GM12878 (cell line): ENCODE measurements around the gene USP36. TPM values are rescaled to one million over a fixed set of nuclear protein-coding genes. Genes with fewer than 3 reads are reported as not detected.

ENCODE experiments used
- ATAC-seq: fragments of 200-7000 bp; cut with Tn5 transposase; 3 replicates; pipeline ENCODE4 v1.9.1; 2020; ENCODE audit warnings: mild to moderate bottlenecking, moderate library complexity
- BruUV-seq: library from RNA; stranded (reverse); fragments of 400-500 nt; replicated peaks from 2 replicates; lab custom pipeline; 2021; lab: Mats Ljungman, UMichigan
- CTCF ChIA-PET: fragments of 300-600 bp; sonication (Branson Sonifier 250); formaldehyde crosslinking; extraction: SDS; loops from one replicate; lab custom pipeline; 2021; ENCODE audit warnings: inconsistent platforms; lab: Yijun Ruan, JAX
- POLR2A ChIA-PET: fragments of 350-600 bp; formaldehyde crosslinking; extraction: SDS; loops from one replicate; lab custom pipeline; 2021; ENCODE audit warnings: inconsistent platforms; lab: Charles Lee
- RAD21 ChIA-PET: fragments of 300-600 bp; sonication (Branson Sonifier 250); formaldehyde crosslinking; loops from one replicate; lab custom pipeline; 2023; ENCODE audit warnings: antibody characterized with exemption; ENCODE audit not compliant: unreplicated experiment; lab: Charles Lee
- SMC1A ChIA-PET: fragments of 300-600 bp; sonication (Branson Sonifier 250); formaldehyde crosslinking; loops from one replicate; lab custom pipeline; 2023; ENCODE audit not compliant: unreplicated experiment, uncharacterized antibody; lab: Charles Lee
- DNase-seq: peaks from one replicate; pipeline ENCODE4 v3.0.0-alpha.2; 2011; ENCODE audit warnings: low read depth, low spot score
- FAIRE-seq: peaks from 3 replicates; lab custom pipeline; 2011; peaks lifted over from hg19 to GRCh38; lab: Jason Lieb, UNC
- H2AFZ ChIP-seq: 2 replicates; pipeline ENCODE4 v1.6.0; 2011; ENCODE audit warnings: low read depth, low read length, control low read depth; ENCODE audit not compliant: control insufficient read depth
- H3K27ac ChIP-seq: 2 replicates; pipeline ENCODE4 v1.5.1; 2011; ENCODE audit warnings: control low read depth; ENCODE audit not compliant: control insufficient read depth, insufficient read depth
- H3K27me3 ChIP-seq, 2 experiments: replicated peaks in 1 of 2; 2 replicates each; pipeline versions ENCODE4 v1.6.0 to v1.6.1; 2011; ENCODE audit warnings: low read length in 1 of 2; ENCODE audit not compliant: control insufficient read depth in 2 of 2, insufficient read depth in 2 of 2
- H3K36me3 ChIP-seq, 2 experiments: 2 replicates each; pipeline ENCODE4 v1.5.1; 2011; ENCODE audit warnings: low read length in 1 of 2; ENCODE audit not compliant: control insufficient read depth in 2 of 2, insufficient read depth in 2 of 2
- H3K4me1 ChIP-seq: 2 replicates; pipeline ENCODE4 v1.6.1; 2011; ENCODE audit warnings: mild to moderate bottlenecking, low read length, moderate library complexity, mixed read lengths; ENCODE audit not compliant: control insufficient read depth, insufficient read depth
- H3K4me2 ChIP-seq: 2 replicates; pipeline ENCODE4 v1.6.0; 2011; ENCODE audit warnings: control low read depth; ENCODE audit not compliant: control insufficient read depth, insufficient read depth
- H3K4me3 ChIP-seq: fragments of 200-600 bp; sonication (generic); 2 replicates; pipeline ENCODE4 v1.5.1; 2016
- H3K79me2 ChIP-seq: 2 replicates; pipeline ENCODE4 v1.6.0; 2011; ENCODE audit warnings: low read length; ENCODE audit not compliant: control insufficient read depth, insufficient read depth
- H3K9ac ChIP-seq: 2 replicates; pipeline ENCODE4 v1.8.0; 2011; ENCODE audit warnings: low read length, control low read depth, mixed read lengths; ENCODE audit not compliant: control insufficient read depth, insufficient read depth
- H3K9me3 ChIP-seq: replicated peaks from 3 replicates; pipeline ENCODE4 v1.5.1; 2011; ENCODE audit warnings: mild to moderate bottlenecking, low read length; ENCODE audit not compliant: control insufficient read depth, insufficient read depth
- H4K20me1 ChIP-seq: 2 replicates; pipeline ENCODE4 v1.6.0; 2011; ENCODE audit not compliant: control insufficient read depth, insufficient read depth
- EP300 ChIP-seq, 2 experiments: fragments of 150-350 bp in 1 of 2; IDR thresholded peaks; 2 replicates each; pipeline ENCODE4 v1.6.1; 2011 to 2012; ENCODE audit warnings: low read depth in 2 of 2, low read length in 2 of 2, borderline replicate concordance in 1 of 2, improper control_type of control experiment in 1 of 2, inconsistent platforms in 1 of 2; ENCODE audit not compliant: control insufficient read depth in 1 of 2
- FOS ChIP-seq: IDR thresholded peaks from 3 replicates; pipeline ENCODE4 v1.6.1; 2011; ENCODE audit warnings: borderline replicate concordance; ENCODE audit not compliant: insufficient read length; ENCODE audit errors: extremely low read depth
- IKZF2 ChIP-seq, 2 experiments: fragments of 450-650 bp; IDR thresholded peaks; 2 replicates each; pipeline ENCODE4 v1.6.1; 2017; ENCODE audit warnings: mild to moderate bottlenecking in 2 of 2, moderate library complexity in 2 of 2
- MEF2A ChIP-seq: IDR thresholded peaks from 2 replicates; pipeline ENCODE4 v1.6.1; 2011; ENCODE audit warnings: low read depth, mild to moderate bottlenecking, low read length, moderate library complexity; ENCODE audit not compliant: insufficient read depth
- NFYA ChIP-seq: IDR thresholded peaks from 2 replicates; pipeline ENCODE4 v1.6.1; 2011; ENCODE audit warnings: low read depth, mild to moderate bottlenecking, low read length, improper control_type of control experiment, borderline replicate concordance
- PAX8 ChIP-seq: fragments of 450-650 bp; IDR thresholded peaks from 2 replicates; pipeline ENCODE4 v1.6.1; 2017; ENCODE audit warnings: mild to moderate bottlenecking, moderate library complexity
- SMC3 ChIP-seq: IDR thresholded peaks from 2 replicates; pipeline ENCODE4 v1.6.1; 2011; ENCODE audit warnings: low read length, improper control_type of control experiment, borderline replicate concordance
- SREBF1 ChIP-seq: IDR thresholded peaks from 2 replicates; pipeline ENCODE4 v1.6.1; 2012; ENCODE audit warnings: mild to moderate bottlenecking, low read length
- SRF ChIP-seq, 2 experiments: IDR thresholded peaks; 2 replicates each; pipeline ENCODE4 v1.6.1; 2011; ENCODE audit warnings: low read depth in 2 of 2, low read length in 2 of 2, mild to moderate bottlenecking in 1 of 2, moderate library complexity in 1 of 2
- SUZ12 ChIP-seq: fragments of 200-600 bp; sonication (generic); IDR thresholded peaks from one replicate; pipeline ENCODE4 v1.6.1; 2018; ENCODE audit warnings: antibody characterized with exemption, mild to moderate bottlenecking; ENCODE audit not compliant: unreplicated experiment
- TCF7 ChIP-seq: IDR thresholded peaks from 2 replicates; pipeline ENCODE4 v1.6.1; 2014; ENCODE audit warnings: antibody characterized with exemption, borderline replicate concordance
- ZSCAN29 ChIP-seq: fragments of 450-650 bp; IDR thresholded peaks from 2 replicates; pipeline ENCODE4 v1.6.1; 2017; ENCODE audit warnings: mild to moderate bottlenecking, moderate library complexity
- WGBS: methylation state at CpG from one replicate; pipeline ENCODE4 v1.1.6; 2016; ENCODE audit warnings: low lambda C conversion rate; ENCODE audit not compliant: insufficient replicate concordance, insufficient coverage; ENCODE audit errors: missing lambda C conversion rate; 5-methylcytosine and 5-hydroxymethylcytosine counted together
- in situ Hi-C: fragments of 300-500 bp; cut with MboI; formaldehyde crosslinking; loops from 9 replicates; pipeline ENCODE4 v1.14.3; 2018; ENCODE audit warnings: mixed read lengths
- intact Hi-C: fragments of 100-400 bp; cut with micrococcal nuclease; formaldehyde crosslinking; loops from one replicate; pipeline ENCODE4 v1.14.2; 2022; ENCODE audit not compliant: unreplicated experiment
- polyA plus RNA-seq, 11 experiments: library from polyadenylated mRNA; depleted of rRNA in 4 of 11; unstranded in 6 of 11; stranded (reverse) in 5 of 11; fragments of >200 nt; fragmentation: Nextera tagmentation in 4 of 11; fragmentation: Illumina TruSeq in 1 of 11; extraction: Ambion mirVana in 4 of 11; extraction: Trizol in 1 of 11; gene quantifications; 1 replicate in 1 of 11; 2 replicates in 10 of 11; pipeline versions ENCODE4 v1.2.1 to v1.2.3, GENCODE V29; 2011 to 2016; ENCODE audit warnings: inconsistent platforms in 2 of 11, missing spikeins in 2 of 11, low read depth in 1 of 11
- total RNA-seq, 4 experiments: library from RNA; depleted of rRNA in 3 of 4; stranded (reverse); fragments of >200 nt in 3 of 4; fragmentation: Illumina TruSeq in 1 of 4; extraction: Trizol in 1 of 4; gene quantifications; 2 replicates each; pipeline versions ENCODE4 v1.2.1 to v1.2.3, GENCODE V29; 2013 to 2021
- TF ChIP-seq, protein P1 (sequence below): fragments of 450-650 bp; IDR thresholded peaks from 2 replicates; pipeline ENCODE4 v1.6.1; 2017; ENCODE audit warnings: low read depth, mild to moderate bottlenecking, moderate library complexity
- TF ChIP-seq, protein P2 (sequence below), 3 experiments: IDR thresholded peaks in 2 of 3; conservative IDR thresholded peaks in 1 of 3; 2 replicates each; pipeline ENCODE4 v1.5.1; 2011; ENCODE audit warnings: low read depth in 3 of 3, low read length in 3 of 3, mild to moderate bottlenecking in 3 of 3, control low read depth in 2 of 3, moderate library complexity in 2 of 3, inconsistent platforms in 1 of 3, mixed read lengths in 1 of 3; ENCODE audit not compliant: control insufficient read depth in 2 of 3, insufficient read depth in 1 of 3; ENCODE audit errors: extremely low read depth in 1 of 3
- TF ChIP-seq, protein P3 (sequence below): fragments of 450-650 bp; IDR thresholded peaks from 2 replicates; pipeline ENCODE4 v1.6.1; 2017; ENCODE audit warnings: antibody characterized with exemption, mild to moderate bottlenecking, moderate library complexity

USP36 gene
- total and polyA plus RNA-seq, 10 of the 15 experiments (the other 5 are each of a cell fraction or from before 2014, with no cell fraction given): 7.2 to 65.7 (median 33.6) TPM

DNA sequence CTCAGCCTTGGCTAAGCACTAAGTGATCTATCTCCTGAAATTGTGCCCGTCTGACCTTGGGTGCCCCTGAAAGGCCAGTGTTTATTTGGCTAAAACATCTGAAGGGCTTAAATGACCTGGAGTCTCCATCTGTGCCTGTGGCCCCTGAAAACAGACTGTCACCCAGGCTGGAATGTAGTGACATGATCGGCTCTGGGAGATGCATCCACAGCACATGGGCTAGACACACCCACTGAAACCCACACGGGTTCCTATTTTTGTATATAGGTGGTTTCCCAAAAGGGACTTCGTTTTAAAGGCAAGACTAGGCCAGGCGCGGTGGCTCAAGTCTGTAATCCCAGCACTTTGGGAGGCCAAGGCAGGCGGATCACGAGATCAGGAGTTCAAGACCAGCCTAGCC lies 48.9 kb upstream of the USP36 start:
- peak; percentile 92 for ATAC-seq
- Histone ChIP-seq H3K4me3 (no peak overlapping the region), H3K4me2 (peak overlapping the region; percentile 86), H3K27ac (peak overlapping the region; percentile 25; the same call in 1 of the 2 replicates), H3K79me2 (no peaks in the 10 kb centered on the region), H4K20me1 (no peaks in the 10 kb centered on the region), H3K9me3 (no peaks in the 10 kb centered on the region), H3K36me3 (no peaks in the 10 kb centered on the region), H3K4me1 (peaks cover 25% of the 10 kb centered on the region), H3K9ac (no peak overlapping the region), H3K27me3 (no peaks in the 10 kb centered on the region; a peak in 1 of 4 replicates), H2AFZ (peak overlapping the region; percentile 23; the same call in 1 of the 2 replicates)
- SMC1A ChIA-PET: interaction anchor here (0.7 kb wide), 1 partner anchor 24 kb away, joined by 3 read pairs; no protein-coding TSS in a partner anchor
- intact Hi-C loops (no loop called here), in situ Hi-C loops (no loop called here)
- RAD21 ChIA-PET: no interaction called here
- peak; percentile 31 for DNase-seq
- FAIRE-seq: no peak
- POLR2A ChIA-PET: no interaction called here
- 2% methylated on average over 8 of the region's 8 CpGs for WGBS
- no TSS peak for BruUV-seq
- CTCF ChIA-PET: interaction anchor here (0.7 to 1.4 kb wide), 3 partner anchors 15 to 82 kb away, joined by 3 to 4 read pairs (median 4); no protein-coding TSS in a partner anchor
- TF ChIP-seq TCF7 (no peak), SMC3 (no peak), EP300 (IDR thresholded peaks at IDR 0.05; ENCODE audit: borderline replicate concordance in 1 of 2, control insufficient read depth in 1 of 2, low read depth in 2 of 2, low read length in 2 of 2) (no peak), NFYA (no peak), SUZ12 (no peak), SRF (IDR thresholded peaks at IDR 0.05; ENCODE audit: low read depth in 2 of 2, low read length in 2 of 2) (no peak), MEF2A (peak; percentile 75; the same call in 1 of the 2 replicates), ZSCAN29 (no peak), SREBF1 (no peak), IKZF2 (IDR thresholded peaks at IDR 0.05) (peak in 1 of 2 experiments; percentile 23; a peak in 2 of 4 replicates), FOS (no peak), PAX8 (no peak)
- TF ChIP-seq, protein P1, sequence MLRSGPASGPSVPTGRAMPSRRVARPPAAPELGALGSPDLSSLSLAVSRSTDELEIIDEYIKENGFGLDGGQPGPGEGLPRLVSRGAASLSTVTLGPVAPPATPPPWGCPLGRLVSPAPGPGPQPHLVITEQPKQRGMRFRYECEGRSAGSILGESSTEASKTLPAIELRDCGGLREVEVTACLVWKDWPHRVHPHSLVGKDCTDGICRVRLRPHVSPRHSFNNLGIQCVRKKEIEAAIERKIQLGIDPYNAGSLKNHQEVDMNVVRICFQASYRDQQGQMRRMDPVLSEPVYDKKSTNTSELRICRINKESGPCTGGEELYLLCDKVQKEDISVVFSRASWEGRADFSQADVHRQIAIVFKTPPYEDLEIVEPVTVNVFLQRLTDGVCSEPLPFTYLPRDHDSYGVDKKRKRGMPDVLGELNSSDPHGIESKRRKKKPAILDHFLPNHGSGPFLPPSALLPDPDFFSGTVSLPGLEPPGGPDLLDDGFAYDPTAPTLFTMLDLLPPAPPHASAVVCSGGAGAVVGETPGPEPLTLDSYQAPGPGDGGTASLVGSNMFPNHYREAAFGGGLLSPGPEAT: 0 out of 2 replicates have a peak, but pooled peaks have one; percentile 31
- TF ChIP-seq, protein P2, sequence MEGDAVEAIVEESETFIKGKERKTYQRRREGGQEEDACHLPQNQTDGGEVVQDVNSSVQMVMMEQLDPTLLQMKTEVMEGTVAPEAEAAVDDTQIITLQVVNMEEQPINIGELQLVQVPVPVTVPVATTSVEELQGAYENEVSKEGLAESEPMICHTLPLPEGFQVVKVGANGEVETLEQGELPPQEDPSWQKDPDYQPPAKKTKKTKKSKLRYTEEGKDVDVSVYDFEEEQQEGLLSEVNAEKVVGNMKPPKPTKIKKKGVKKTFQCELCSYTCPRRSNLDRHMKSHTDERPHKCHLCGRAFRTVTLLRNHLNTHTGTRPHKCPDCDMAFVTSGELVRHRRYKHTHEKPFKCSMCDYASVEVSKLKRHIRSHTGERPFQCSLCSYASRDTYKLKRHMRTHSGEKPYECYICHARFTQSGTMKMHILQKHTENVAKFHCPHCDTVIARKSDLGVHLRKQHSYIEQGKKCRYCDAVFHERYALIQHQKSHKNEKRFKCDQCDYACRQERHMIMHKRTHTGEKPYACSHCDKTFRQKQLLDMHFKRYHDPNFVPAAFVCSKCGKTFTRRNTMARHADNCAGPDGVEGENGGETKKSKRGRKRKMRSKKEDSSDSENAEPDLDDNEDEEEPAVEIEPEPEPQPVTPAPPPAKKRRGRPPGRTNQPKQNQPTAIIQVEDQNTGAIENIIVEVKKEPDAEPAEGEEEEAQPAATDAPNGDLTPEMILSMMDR (IDR thresholded peaks at IDR 0.05 in 2 of 3, conservative IDR thresholded peaks at IDR 0.05 in 1 of 3; ENCODE audit: control insufficient read depth in 2 of 3, extremely low read depth in 1 of 3, insufficient read depth in 1 of 3, low read depth in 3 of 3, low read length in 3 of 3): no peak
- TF ChIP-seq, protein P3, sequence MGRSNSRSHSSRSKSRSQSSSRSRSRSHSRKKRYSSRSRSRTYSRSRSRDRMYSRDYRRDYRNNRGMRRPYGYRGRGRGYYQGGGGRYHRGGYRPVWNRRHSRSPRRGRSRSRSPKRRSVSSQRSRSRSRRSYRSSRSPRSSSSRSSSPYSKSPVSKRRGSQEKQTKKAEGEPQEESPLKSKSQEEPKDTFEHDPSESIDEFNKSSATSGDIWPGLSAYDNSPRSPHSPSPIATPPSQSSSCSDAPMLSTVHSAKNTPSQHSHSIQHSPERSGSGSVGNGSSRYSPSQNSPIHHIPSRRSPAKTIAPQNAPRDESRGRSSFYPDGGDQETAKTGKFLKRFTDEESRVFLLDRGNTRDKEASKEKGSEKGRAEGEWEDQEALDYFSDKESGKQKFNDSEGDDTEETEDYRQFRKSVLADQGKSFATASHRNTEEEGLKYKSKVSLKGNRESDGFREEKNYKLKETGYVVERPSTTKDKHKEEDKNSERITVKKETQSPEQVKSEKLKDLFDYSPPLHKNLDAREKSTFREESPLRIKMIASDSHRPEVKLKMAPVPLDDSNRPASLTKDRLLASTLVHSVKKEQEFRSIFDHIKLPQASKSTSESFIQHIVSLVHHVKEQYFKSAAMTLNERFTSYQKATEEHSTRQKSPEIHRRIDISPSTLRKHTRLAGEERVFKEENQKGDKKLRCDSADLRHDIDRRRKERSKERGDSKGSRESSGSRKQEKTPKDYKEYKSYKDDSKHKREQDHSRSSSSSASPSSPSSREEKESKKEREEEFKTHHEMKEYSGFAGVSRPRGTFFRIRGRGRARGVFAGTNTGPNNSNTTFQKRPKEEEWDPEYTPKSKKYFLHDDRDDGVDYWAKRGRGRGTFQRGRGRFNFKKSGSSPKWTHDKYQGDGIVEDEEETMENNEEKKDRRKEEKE: no peak
